GM12892 (cell line): Measurements from ENCODE around the gene MYH14.

ENCODE experiments used
- POLR2AphosphoS5 ChIP-seq: IDR thresholded peaks from 2 replicates; pipeline ENCODE4 v1.6.1; 2011; ENCODE audit warnings: low read depth, low read length, control low read depth
- TAF1 ChIP-seq: IDR thresholded peaks from 2 replicates; pipeline ENCODE4 v1.6.1; 2011; ENCODE audit warnings: low read depth, mild to moderate bottlenecking, control low read depth, low read length, borderline replicate concordance

DNA sequence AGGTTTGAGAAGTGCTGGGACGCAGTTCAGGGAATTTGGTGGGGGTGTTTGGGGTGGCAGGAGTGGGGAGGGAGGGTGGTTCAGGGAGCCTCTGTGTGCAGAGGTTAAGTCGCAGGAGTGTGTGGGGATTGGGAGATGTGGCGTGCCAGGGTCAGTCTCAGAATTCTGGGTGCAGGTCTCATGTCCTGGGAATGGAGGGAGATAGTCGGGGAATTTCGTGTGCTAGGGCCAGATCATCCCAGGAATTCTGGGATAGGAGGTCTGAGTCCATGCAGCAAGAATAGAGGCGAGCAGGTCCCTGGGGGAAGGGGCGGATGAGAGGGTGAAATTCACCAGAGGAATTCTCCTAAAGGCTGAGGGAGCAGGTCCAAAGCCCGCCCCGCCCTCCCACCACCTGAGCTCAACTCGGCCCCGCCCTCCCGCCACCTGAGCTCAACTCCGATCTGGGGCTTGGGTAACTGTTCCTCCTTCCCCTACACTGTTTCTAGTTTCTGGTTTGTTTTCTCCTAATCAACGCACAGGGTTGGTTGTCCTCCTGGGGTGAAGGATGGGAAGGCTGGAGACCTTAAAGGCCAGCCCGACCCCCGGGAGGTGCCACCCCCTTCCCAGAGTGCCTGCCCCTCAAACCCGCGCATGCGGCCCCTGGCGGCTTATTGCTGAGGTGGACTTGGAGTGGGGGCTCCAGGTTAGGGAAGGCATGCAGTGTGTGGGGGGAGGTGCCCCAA is 110.6 kb downstream of the MYH14 start:
- TF ChIP-seq POLR2AphosphoS5 (no peak), TAF1 (no peak)
